Activated CD4-positive, alpha-beta T cell treated with anti-CD3 and anti-CD28 coated beads, Interleukin-2, amount 10 ng/mL, durations not matched to agents 24 days and 14 days (primary cell): ENCODE results near the gene MTARC1. TPM values are rescaled to one million over a fixed set of nuclear protein-coding genes. Genes with fewer than 3 reads are reported as not detected.

Experiments
- DNase-seq: peaks from one replicate; pipeline ENCODE4 v3.0.0; 2022
- H3K27ac Mint-ChIP-seq: one replicate; pipeline ENCODE4 v1.8.0; 2022; ENCODE audit warnings: mild to moderate bottlenecking, mixed read lengths
- H3K27me3 Mint-ChIP-seq: one replicate; pipeline ENCODE4 v1.8.0; 2022; ENCODE audit warnings: mixed read lengths
- H3K36me3 Mint-ChIP-seq: one replicate; pipeline ENCODE4 v1.8.0; 2022; ENCODE audit warnings: low read depth, mild to moderate bottlenecking, mixed read lengths
- H3K4me1 Mint-ChIP-seq: one replicate; pipeline ENCODE4 v1.8.0; 2021; ENCODE audit warnings: mixed read lengths
- H3K4me3 Mint-ChIP-seq: one replicate; pipeline ENCODE4 v1.8.0; 2022; ENCODE audit warnings: mild to moderate bottlenecking, moderate library complexity, mixed read lengths
- H3K9me3 Mint-ChIP-seq: one replicate; pipeline ENCODE4 v1.8.0; 2021; ENCODE audit warnings: mixed read lengths
- intact Hi-C: fragments of 100-400 bp; cut with micrococcal nuclease; formaldehyde crosslinking; loops from one replicate; pipeline ENCODE4 v1.15.1; 2023
- total RNA-seq: library from RNA; stranded (reverse); gene quantifications from 2 replicates; pipeline ENCODE4 v1.2.3, GENCODE V29; 2022

The MTARC1 gene
- not detected in 2 replicates for total RNA-seq

GRCh38 chr1:220786337-220787068 lies at the start of gene MTARC1:
Gene MTARC1 (plus strand): TSS chr1:220786913. CDS start chr1:220786945, 32 bp downstream.
- DNase-seq, result no peak
- Mint-ChIP-seq H3K9me3 (no peaks in the 10 kb centered on the region), H3K4me1 (no peaks in the 10 kb centered on the region), H3K36me3 (no peaks in the 10 kb centered on the region), H3K27ac (peak within 1 kb of the TSS; percentile 1), H3K27me3 (peaks cover 63% of the 10 kb centered on the region), H3K4me3 (no peak within 1 kb of the TSS)
- intact Hi-C loops, result no loop called here

DNA sequence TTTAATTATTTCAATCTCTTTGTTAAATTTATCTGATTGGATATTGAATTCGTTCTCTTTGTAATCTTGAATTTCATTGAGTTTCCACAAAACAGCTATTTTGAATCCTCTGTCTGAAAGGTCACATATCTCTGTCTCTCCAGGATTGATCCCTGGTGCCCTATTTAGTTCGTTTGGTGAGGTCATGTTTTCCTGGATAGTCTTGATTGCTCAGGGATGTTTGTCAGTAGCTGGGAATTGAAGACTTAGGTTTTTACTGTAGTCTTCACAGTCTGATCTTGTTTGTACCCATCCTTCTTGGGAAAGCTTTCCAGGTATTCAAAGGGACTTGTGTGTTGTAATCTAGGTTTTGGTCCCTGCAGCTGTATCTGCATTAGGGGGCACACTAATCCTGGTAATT lies 45.4 kb upstream of the MTARC1 start:
- DNase-seq, result no peak
- intact Hi-C loops, result no loop called here
- no peaks in the 10 kb centered on the region for H3K9me3 Mint-ChIP-seq
- no peaks in the 10 kb centered on the region for H3K4me1 Mint-ChIP-seq
- H3K27me3 Mint-ChIP-seq, result peaks cover 37% of the 10 kb centered on the region
- H3K36me3 Mint-ChIP-seq, result no peaks in the 10 kb centered on the region
- H3K4me3 Mint-ChIP-seq, result no peak overlapping the region
- H3K27ac Mint-ChIP-seq, result no peak overlapping the region

DNA sequence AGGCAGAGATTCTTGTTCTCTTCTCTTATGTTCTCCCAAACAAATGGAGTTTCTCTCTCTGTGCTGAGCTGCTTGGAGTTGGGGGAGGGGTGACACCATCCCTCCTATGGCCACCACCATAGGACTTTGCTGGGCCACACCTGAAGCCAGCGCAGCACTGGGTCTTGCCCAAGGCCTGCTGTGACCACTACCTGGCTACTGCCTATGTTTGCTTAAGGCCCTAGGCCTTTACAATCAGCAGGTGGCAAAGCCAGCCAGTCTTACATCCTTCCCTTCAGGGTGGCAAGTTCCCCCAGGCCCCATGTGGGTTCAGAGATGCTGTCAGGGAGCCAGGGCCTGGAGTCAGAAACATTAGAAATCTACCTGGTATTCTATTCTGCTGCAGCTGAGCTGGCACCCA lies 44.9 kb upstream of the MTARC1 start:
- intact Hi-C loops, result no loop called here

GRCh38 chr1:220742520-220742919 lies 44.2 kb upstream of the MTARC1 start:
- Mint-ChIP-seq H3K4me1 (no peaks in the 10 kb centered on the region), H3K9me3 (no peaks in the 10 kb centered on the region), H3K27ac (no peak overlapping the region), H3K27me3 (peaks cover 47% of the 10 kb centered on the region), H3K36me3 (no peaks in the 10 kb centered on the region), H3K4me3 (no peak overlapping the region)
- DNase-seq, result no peak
- intact Hi-C loops, result no loop called here

More for the DNA sequence above, 44.9 kb upstream of the MTARC1 start:
- no peak overlapping the region for H3K27ac Mint-ChIP-seq
- no peaks in the 10 kb centered on the region for H3K36me3 Mint-ChIP-seq
- no peak for DNase-seq
- peaks cover 42% of the 10 kb centered on the region for H3K27me3 Mint-ChIP-seq
- no peaks in the 10 kb centered on the region for H3K4me1 Mint-ChIP-seq
- H3K4me3 Mint-ChIP-seq, result no peak overlapping the region
- no peaks in the 10 kb centered on the region for H3K9me3 Mint-ChIP-seq

GRCh38 chr1:220746851-220747250 lies 39.9 kb upstream of the MTARC1 start:
- no peak for DNase-seq
- no peak overlapping the region for H3K4me3 Mint-ChIP-seq
- peaks cover 3% of the 10 kb centered on the region for H3K9me3 Mint-ChIP-seq
- H3K27me3 Mint-ChIP-seq, result peaks cover 60% of the 10 kb centered on the region
- H3K4me1 Mint-ChIP-seq, result peaks cover 3% of the 10 kb centered on the region
- no peaks in the 10 kb centered on the region for H3K36me3 Mint-ChIP-seq
- no peak overlapping the region for H3K27ac Mint-ChIP-seq
- intact Hi-C loops, result no loop called here

- H3K27me3 Mint-ChIP-seq, result peaks cover 62% of the 10 kb centered on the region
- intact Hi-C loops, result no loop called here
- H3K4me3 Mint-ChIP-seq, result peak overlapping the region; percentile 57
These were observed 39.1 kb upstream of the MTARC1 start for GRCh38 chr1:220747437-220748088.

DNA sequence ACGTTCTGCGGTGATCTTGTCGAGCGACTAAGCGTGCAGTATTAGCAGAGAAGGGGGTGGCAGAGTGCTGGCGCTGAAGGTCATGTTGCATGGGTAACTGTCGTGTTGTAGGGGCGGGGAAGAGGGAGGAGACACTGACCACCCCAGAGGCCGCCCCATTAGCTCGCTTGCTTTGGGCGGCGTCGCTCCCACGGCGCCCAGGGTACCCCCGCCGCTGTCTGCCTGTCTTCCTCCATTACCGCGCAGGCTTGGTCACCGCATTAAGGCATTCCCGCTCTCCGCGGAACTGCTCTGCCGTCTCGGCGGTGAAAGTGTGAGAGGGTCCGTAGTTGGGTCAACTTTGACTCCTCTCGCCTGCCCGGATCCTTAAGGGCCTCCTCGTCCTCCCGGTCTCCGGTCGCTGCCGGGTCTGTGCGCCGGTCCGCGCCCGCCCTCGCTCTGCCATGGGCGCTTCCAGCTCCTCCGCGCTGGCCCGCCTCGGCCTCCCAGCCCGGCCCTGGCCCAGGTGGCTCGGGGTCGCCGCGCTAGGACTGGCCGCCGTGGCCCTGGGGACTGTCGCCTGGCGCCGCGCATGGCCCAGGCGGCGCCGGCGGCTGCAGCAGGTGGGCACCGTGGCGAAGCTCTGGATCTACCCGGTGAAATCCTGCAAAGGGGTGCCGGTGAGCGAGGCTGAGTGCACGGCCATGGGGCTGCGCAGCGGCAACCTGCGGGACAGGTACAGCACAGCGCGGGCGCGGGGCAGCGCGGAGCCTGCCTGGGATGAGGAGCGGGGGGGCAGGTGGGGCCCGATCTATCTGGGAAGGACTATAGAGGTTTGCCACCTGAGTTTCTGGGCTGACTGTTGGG lies 38.4 kb upstream of the MTARC1 start, which contains the start of gene MTARC2:
Gene MTARC2, plus strand, starts transcription at position 234 of the 846 bp plus-strand sequence. Its CDS starts 210 bp downstream, at position 444.
- intact Hi-C loops, result no loop called here
- H3K27me3 Mint-ChIP-seq, result peaks cover 62% of the 10 kb centered on the region
- H3K27ac Mint-ChIP-seq, result no peak within 1 kb of the TSS
- peaks cover 3% of the 10 kb centered on the region for H3K9me3 Mint-ChIP-seq
- peaks cover 3% of the 10 kb centered on the region for H3K4me1 Mint-ChIP-seq
- H3K4me3 Mint-ChIP-seq, result peak within 1 kb of the TSS; percentile 57
- H3K36me3 Mint-ChIP-seq, result no peaks in the 10 kb centered on the region
- DNase-seq, result peak; percentile 58

More at GRCh38 chr1:220747437-220748088, 39.1 kb upstream of the MTARC1 start:
- H3K27ac Mint-ChIP-seq, result no peak overlapping the region
- H3K36me3 Mint-ChIP-seq, result no peaks in the 10 kb centered on the region
- no peak for DNase-seq
- H3K4me1 Mint-ChIP-seq, result peaks cover 3% of the 10 kb centered on the region
- peaks cover 3% of the 10 kb centered on the region for H3K9me3 Mint-ChIP-seq

DNA sequence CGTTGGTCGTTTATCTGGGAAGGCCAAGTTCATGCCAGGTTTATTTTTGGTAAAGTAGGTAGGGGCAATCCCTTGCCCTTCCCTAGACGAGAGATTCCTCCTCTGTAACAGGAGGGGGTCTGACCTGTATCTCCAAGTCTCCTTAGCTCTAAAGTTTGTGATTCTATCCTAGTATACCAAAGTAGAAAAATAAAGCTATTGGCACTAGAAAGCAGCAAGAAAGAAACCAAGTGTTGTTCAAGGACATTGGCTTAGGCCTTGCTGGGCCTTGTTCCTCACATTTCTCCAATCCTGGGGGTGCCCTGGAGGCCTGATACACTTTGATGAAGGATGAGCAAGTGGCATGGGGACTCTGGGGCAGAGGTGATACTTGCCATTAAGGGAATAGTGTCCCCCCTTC lies 37.8 kb upstream of the MTARC1 start:
- Mint-ChIP-seq H3K27me3 (peaks cover 62% of the 10 kb centered on the region), H3K27ac (no peak overlapping the region), H3K9me3 (peaks cover 3% of the 10 kb centered on the region), H3K4me3 (peak overlapping the region; percentile 46), H3K4me1 (peaks cover 3% of the 10 kb centered on the region), H3K36me3 (no peaks in the 10 kb centered on the region)
- DNase-seq, result no peak
- intact Hi-C loops, result no loop called here

DNA sequence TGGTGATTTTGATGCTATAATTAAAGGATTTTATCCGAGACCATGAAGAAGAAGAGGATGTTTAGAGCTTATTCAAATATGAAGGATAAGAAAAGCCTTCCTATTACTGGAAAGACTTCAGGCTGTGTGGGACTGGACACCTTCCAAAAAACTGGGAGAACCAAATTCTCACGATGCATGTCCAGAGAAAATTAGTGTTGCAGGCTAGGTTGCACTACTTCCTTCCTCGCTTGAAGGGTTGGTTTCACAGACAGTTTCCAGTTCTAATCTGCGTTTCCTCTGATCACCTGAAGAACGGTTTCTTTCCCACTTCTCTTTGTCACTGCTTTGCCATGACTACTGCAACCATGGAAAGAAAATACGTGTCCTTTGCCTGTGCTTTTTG lies 36.6 kb upstream of the MTARC1 start:
- no peak for DNase-seq
- H3K4me3 Mint-ChIP-seq, result no peak overlapping the region
- intact Hi-C loops, result no loop called here
- H3K27me3 Mint-ChIP-seq, result peaks cover 59% of the 10 kb centered on the region
- H3K9me3 Mint-ChIP-seq, result peaks cover 3% of the 10 kb centered on the region
- H3K4me1 Mint-ChIP-seq, result peaks cover 3% of the 10 kb centered on the region
- H3K27ac Mint-ChIP-seq, result no peak overlapping the region
- H3K36me3 Mint-ChIP-seq, result no peaks in the 10 kb centered on the region

- Mint-ChIP-seq H3K27me3 (peaks cover 52% of the 10 kb centered on the region), H3K9me3 (peaks cover 3% of the 10 kb centered on the region), H3K4me1 (peaks cover 3% of the 10 kb centered on the region), H3K27ac (no peak overlapping the region), H3K36me3 (no peaks in the 10 kb centered on the region), H3K4me3 (no peak overlapping the region)
- intact Hi-C loops, result no loop called here
- DNase-seq, result no peak
These were observed 35.6 kb upstream of the MTARC1 start for GRCh38 chr1:220751111-220751510.

DNA sequence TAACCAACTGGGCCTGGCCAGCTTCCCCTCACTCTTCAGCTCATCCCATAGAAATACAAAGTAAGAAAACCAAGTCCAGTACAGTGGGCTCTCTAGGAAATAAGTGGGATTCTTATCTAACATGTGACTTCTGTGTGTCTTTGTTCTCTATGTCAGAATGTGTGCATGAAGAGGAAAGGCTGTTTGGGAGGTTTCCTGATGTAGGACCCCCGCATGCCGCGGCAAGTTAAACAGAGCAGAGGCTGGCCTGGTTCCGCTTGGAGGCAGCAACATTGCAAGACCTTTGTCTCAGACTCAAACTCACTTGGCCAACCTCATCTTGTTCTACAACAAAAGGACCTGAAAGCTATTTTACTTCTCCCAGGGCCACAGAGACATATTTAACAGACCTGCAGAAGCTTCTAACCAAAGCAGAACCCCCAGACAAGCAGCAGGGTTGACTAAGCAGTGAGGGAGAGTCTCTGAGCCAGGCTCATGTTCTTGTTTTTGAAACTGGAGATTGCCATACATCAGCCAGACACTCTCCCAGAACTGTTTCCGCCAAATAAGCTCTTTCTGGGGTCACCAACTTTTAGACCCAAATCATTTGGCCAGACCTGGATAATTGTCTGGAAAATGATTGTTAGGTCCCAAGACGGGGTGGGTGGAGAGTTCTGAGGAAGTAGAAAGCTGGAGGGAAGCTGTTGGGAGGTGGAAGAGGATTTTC lies 32.3 kb upstream of the MTARC1 start:
- H3K36me3 Mint-ChIP-seq, result no peaks in the 10 kb centered on the region
- peaks cover 3% of the 10 kb centered on the region for H3K9me3 Mint-ChIP-seq
- DNase-seq, result no peak
- no peak overlapping the region for H3K27ac Mint-ChIP-seq
- H3K4me3 Mint-ChIP-seq, result no peak overlapping the region
- H3K4me1 Mint-ChIP-seq, result no peaks in the 10 kb centered on the region
- peaks cover 22% of the 10 kb centered on the region for H3K27me3 Mint-ChIP-seq
- intact Hi-C loops, result no loop called here

GRCh38 chr1:220754918-220755295 lies 31.8 kb upstream of the MTARC1 start:
- no peaks in the 10 kb centered on the region for H3K9me3 Mint-ChIP-seq
- peaks cover 20% of the 10 kb centered on the region for H3K27me3 Mint-ChIP-seq
- H3K4me3 Mint-ChIP-seq, result no peak overlapping the region
- H3K4me1 Mint-ChIP-seq, result no peaks in the 10 kb centered on the region
- intact Hi-C loops, result no loop called here
- no peak overlapping the region for H3K27ac Mint-ChIP-seq
- DNase-seq, result no peak
- no peaks in the 10 kb centered on the region for H3K36me3 Mint-ChIP-seq

- Mint-ChIP-seq H3K27ac (no peak overlapping the region), H3K36me3 (no peaks in the 10 kb centered on the region), H3K9me3 (no peaks in the 10 kb centered on the region), H3K4me3 (no peak overlapping the region), H3K27me3 (peaks cover 15% of the 10 kb centered on the region), H3K4me1 (no peaks in the 10 kb centered on the region)
- DNase-seq, result no peak
- intact Hi-C loops, result no loop called here
These were observed 31.4 kb upstream of the MTARC1 start for GRCh38 chr1:220755309-220755708.
